Keratinocyte (primary cell): ENCODE results near the gene ATP5F1C. TPM values are rescaled to one million over a fixed set of nuclear protein-coding genes. Genes with fewer than 3 reads are reported as not detected.

Experiments used
- DNase-seq: peaks from one replicate; pipeline ENCODE4 v3.0.0-alpha.2; 2011; ENCODE audit warnings: low read depth, missing footprints, low spot score
- FAIRE-seq: peaks from 2 replicates; lab custom pipeline; 2011; peaks lifted over from hg19 to GRCh38; lab: Jason Lieb, UNC
- H2AFZ ChIP-seq: 2 replicates; pipeline ENCODE4 v1.6.0; 2012; ENCODE audit warnings: low read length, control low read depth, inconsistent platforms; ENCODE audit not compliant: control insufficient read depth
- H3K27ac ChIP-seq: 2 replicates; pipeline ENCODE4 v1.5.1; 2011; ENCODE audit warnings: low read length; ENCODE audit not compliant: control insufficient read depth, insufficient read depth
- H3K27me3 ChIP-seq: 3 replicates; pipeline ENCODE4 v1.6.0; 2011; ENCODE audit warnings: low read length; ENCODE audit not compliant: control insufficient read depth, insufficient read depth; ENCODE audit errors: extremely low read depth
- H3K36me3 ChIP-seq, 2 experiments: 2 replicates in 1 of 2; 3 replicates in 1 of 2; pipeline ENCODE4 v1.5.1; 2011; ENCODE audit warnings: low read length in 2 of 2, mild to moderate bottlenecking in 1 of 2; ENCODE audit not compliant: control insufficient read depth in 2 of 2, insufficient read depth in 2 of 2; ENCODE audit errors: extremely low read depth in 1 of 2
- H3K4me1 ChIP-seq: 3 replicates; pipeline ENCODE4 v1.5.1; 2011; ENCODE audit warnings: low read length; ENCODE audit not compliant: control insufficient read depth, insufficient read depth; ENCODE audit errors: extremely low read depth
- H3K4me2 ChIP-seq: 3 replicates; pipeline ENCODE4 v1.6.0; 2011; ENCODE audit warnings: low read depth, low read length; ENCODE audit not compliant: control insufficient read depth, insufficient read depth; ENCODE audit errors: extremely low read depth
- H3K4me3 ChIP-seq, 3 experiments: fragments of 200-600 bp in 1 of 3; sonication (generic) in 1 of 3; 2 replicates in 2 of 3; 3 replicates in 1 of 3; pipeline ENCODE4 v1.5.1; 2011 to 2016; ENCODE audit warnings: low read length in 3 of 3, mild to moderate bottlenecking in 3 of 3, control low read depth in 2 of 3, inconsistent platforms in 1 of 3, low read depth in 1 of 3, mixed read lengths in 1 of 3, mixed run types in 1 of 3, moderate library complexity in 1 of 3; ENCODE audit not compliant: control insufficient read depth in 2 of 3, insufficient read depth in 2 of 3; ENCODE audit errors: extremely low read depth in 1 of 3
- H3K79me2 ChIP-seq: 2 replicates; pipeline ENCODE4 v1.6.0; 2012; ENCODE audit warnings: low read length; ENCODE audit not compliant: control insufficient read depth, insufficient read depth
- H3K9ac ChIP-seq: 3 replicates; pipeline ENCODE4 v1.6.0; 2011; ENCODE audit warnings: low read length; ENCODE audit not compliant: control insufficient read depth, insufficient read depth; ENCODE audit errors: extremely low read depth
- H3K9me1 ChIP-seq: 3 replicates; pipeline ENCODE4 v1.6.0; 2011; ENCODE audit warnings: low read length; ENCODE audit not compliant: control insufficient read depth, insufficient read depth; ENCODE audit errors: extremely low read depth
- H3K9me3 ChIP-seq: 2 replicates; pipeline ENCODE4 v1.5.1; 2012; ENCODE audit warnings: low read depth, low read length; ENCODE audit not compliant: control insufficient read depth
- H4K20me1 ChIP-seq: 3 replicates; pipeline ENCODE4 v1.6.0; 2011; ENCODE audit warnings: low read length; ENCODE audit not compliant: control insufficient read depth, insufficient read depth; ENCODE audit errors: extremely low read depth
- CTCF ChIP-seq, 3 experiments: IDR thresholded peaks in 1 of 3; conservative IDR thresholded peaks in 1 of 3; optimal IDR thresholded peaks in 1 of 3; 2 replicates in 2 of 3; 3 replicates in 1 of 3; pipeline versions ENCODE3 to v1.5.1; 2011; ENCODE audit warnings: low read length in 3 of 3, mild to moderate bottlenecking in 3 of 3, moderate library complexity in 2 of 3, control low read depth in 1 of 3, inconsistent platforms in 1 of 3; ENCODE audit not compliant: insufficient read depth in 2 of 3; ENCODE audit errors: extremely low read depth in 1 of 3
- EZH2 ChIP-seq: IDR thresholded peaks from one replicate; pipeline ENCODE4 v1.6.1; 2012; ENCODE audit warnings: inconsistent platforms, mild to moderate bottlenecking, low read length, moderate library complexity
- dilution Hi-C: fragments of 300-500 bp; cut with MboI; formaldehyde crosslinking; loops from one replicate; pipeline ENCODE4 v1.7.0; 2020; ENCODE audit warnings: low sequenced_read_pairs; ENCODE audit not compliant: extremely low pct_ligation_motif_present
- polyA plus RNA-seq, 5 experiments: library from polyadenylated mRNA; depleted of rRNA in 3 of 5; stranded (reverse) in 3 of 5; stranded (forward) in 1 of 5; unstranded in 1 of 5; fragments of >200 nt; gene quantifications; 1 replicate in 1 of 5; 2 replicates in 3 of 5; 3 replicates in 1 of 5; pipeline versions ENCODE4 v1.2.1 to v1.2.3, GENCODE V29; 2011 to 2012; ENCODE audit warnings: missing spikeins in 2 of 5, low read depth in 1 of 5, low replicate concordance in 1 of 5

ATP5F1C gene
- polyA plus RNA-seq, 1 donor (not counting 4 experiments of a cell fraction or from before 2014, with no cell fraction given) = 496 TPM

GRCh38 chr10:7853226-7853842 lies 65.4 kb downstream of the ATP5F1C start:
- Histone ChIP-seq H3K27ac (no peak overlapping the region), H3K36me3 (no peaks in the 10 kb centered on the region), H3K9me1 (no peaks in the 10 kb centered on the region), H3K79me2 (peaks cover 8% of the 10 kb centered on the region), H3K9ac (no peak overlapping the region), H3K4me2 (no peak overlapping the region), H3K4me1 (no peaks in the 10 kb centered on the region), H3K9me3 (no peaks in the 10 kb centered on the region), H3K4me3 (no peak overlapping the region), H3K27me3 (no peaks in the 10 kb centered on the region), H4K20me1 (no peaks in the 10 kb centered on the region), H2AFZ (no peak overlapping the region)
- no peak for TF ChIP-seq CTCF (optimal IDR thresholded peaks at IDR 0.05 in 1 of 3, IDR thresholded peaks at IDR 0.05 in 1 of 3, conservative IDR thresholded peaks at IDR 0.05 in 1 of 3; ENCODE audit: extremely low read depth in 1 of 3, insufficient read depth in 2 of 3, low read length in 3 of 3)
- no peak for TF ChIP-seq EZH2
- dilution Hi-C loops = no loop called here
- FAIRE-seq = no peak
- DNase-seq = no peak

GRCh38 chr10:7853890-7854289 lies 65.9 kb downstream of the ATP5F1C start:
- dilution Hi-C loops = no loop called here
- Histone ChIP-seq H3K4me1 (no peaks in the 10 kb centered on the region), H3K4me2 (no peak overlapping the region), H3K36me3 (no peaks in the 10 kb centered on the region), H3K27me3 (no peaks in the 10 kb centered on the region), H2AFZ (no peak overlapping the region), H3K4me3 (no peak overlapping the region), H3K27ac (no peak overlapping the region), H4K20me1 (no peaks in the 10 kb centered on the region), H3K79me2 (peaks cover 10% of the 10 kb centered on the region), H3K9ac (no peak overlapping the region), H3K9me1 (no peaks in the 10 kb centered on the region), H3K9me3 (no peaks in the 10 kb centered on the region)
- DNase-seq = no peak
- TF ChIP-seq EZH2 (no peak), CTCF (optimal IDR thresholded peaks at IDR 0.05 in 1 of 3, IDR thresholded peaks at IDR 0.05 in 1 of 3, conservative IDR thresholded peaks at IDR 0.05 in 1 of 3; ENCODE audit: extremely low read depth in 1 of 3, insufficient read depth in 2 of 3, low read length in 3 of 3) (no peak)
- FAIRE-seq = no peak
